WTC11 (cell line): ENCODE measurements around the gene PNLIPRP1. TPM values are rescaled to one million over a fixed set of nuclear protein-coding genes. Genes with fewer than 3 reads are reported as not detected.

Experiments used
- ATAC-seq: fragments of 200-7000 bp; cut with Tn5 transposase; 2 replicates; pipeline ENCODE4 v1.10.0; 2021; ENCODE audit warnings: mild to moderate bottlenecking, moderate library complexity
- CTCF ChIA-PET: fragments of 300-600 bp; sonication (Branson Sonifier 250); formaldehyde crosslinking; loops from one replicate; lab custom pipeline; 2021; ENCODE audit warnings: antibody characterized with exemption; lab: Charles Lee
- POLR2A ChIA-PET: fragments of 350-600 bp; sonication (Branson Sonifier 250); formaldehyde crosslinking; loops from one replicate; lab custom pipeline; 2021; ENCODE audit warnings: antibody characterized with exemption; lab: Charles Lee
- DNase-seq: peaks from one replicate; pipeline ENCODE4 v3.0.0; 2021; ENCODE audit warnings: low spot score
- H3K27ac Mint-ChIP-seq: 2 replicates; pipeline ENCODE4 v1.8.0; 2021; ENCODE audit warnings: mixed read lengths
- H3K27me3 Mint-ChIP-seq: 2 replicates; pipeline ENCODE4 v1.8.0; 2021; ENCODE audit warnings: low read depth, mild to moderate bottlenecking, moderate library complexity, mixed read lengths
- H3K36me3 Mint-ChIP-seq: 2 replicates; pipeline ENCODE4 v1.8.0; 2021; ENCODE audit warnings: mixed read lengths
- H3K4me1 Mint-ChIP-seq: 2 replicates; pipeline ENCODE4 v1.8.0; 2022; ENCODE audit warnings: mixed read lengths
- H3K4me3 Mint-ChIP-seq: 2 replicates; pipeline ENCODE4 v1.8.0; 2021; ENCODE audit warnings: mild to moderate bottlenecking, moderate library complexity, mixed read lengths
- H3K9me3 Mint-ChIP-seq: 2 replicates; pipeline ENCODE4 v1.8.0; 2021; ENCODE audit warnings: mixed read lengths
- CBFB ChIP-seq: sonication (generic); formaldehyde crosslinking; IDR thresholded peaks from 2 replicates; pipeline ENCODE4 v1.8.1; 2022; ENCODE audit warnings: mild to moderate bottlenecking, low read depth, missing genetic modification reagents
- FOXK1 ChIP-seq: sonication (generic); formaldehyde crosslinking; IDR thresholded peaks from 2 replicates; pipeline ENCODE4 v1.8.0; 2022; ENCODE audit warnings: mild to moderate bottlenecking, moderate library complexity, missing genetic modification reagents
- GRHL2 ChIP-seq: fragments of 250-450 bp; sonication (Bioruptor Pico); IDR thresholded peaks from 2 replicates; pipeline ENCODE4 v1.8.0; 2022; ENCODE audit warnings: mild to moderate bottlenecking, moderate library complexity; ENCODE audit not compliant: insufficient replicate concordance, severe bottlenecking
- MYBL2 ChIP-seq: sonication (generic); formaldehyde crosslinking; IDR thresholded peaks from 2 replicates; pipeline ENCODE4 v1.8.1; 2023; ENCODE audit warnings: mild to moderate bottlenecking, moderate library complexity, missing genetic modification reagents
- NFYB ChIP-seq: sonication (generic); formaldehyde crosslinking; conservative IDR thresholded peaks from 2 replicates; pipeline ENCODE4 v1.8.0; 2022; ENCODE audit warnings: low read depth, missing genetic modification reagents
- PRRX2 ChIP-seq: fragments of 250-450 bp; sonication (Bioruptor Pico); IDR thresholded peaks from 2 replicates; pipeline ENCODE4 v1.8.0; 2021; ENCODE audit warnings: mild to moderate bottlenecking
- STAT6 ChIP-seq: sonication (generic); formaldehyde crosslinking; conservative IDR thresholded peaks from 2 replicates; pipeline ENCODE4 v1.8.1; 2023; ENCODE audit warnings: mild to moderate bottlenecking, low read depth, missing genetic modification reagents, moderate library complexity
- USF2 ChIP-seq: sonication (generic); formaldehyde crosslinking; IDR thresholded peaks from 2 replicates; pipeline ENCODE4 v1.8.1; 2023; ENCODE audit warnings: mild to moderate bottlenecking, missing genetic modification reagents, moderate library complexity
- ZNF263 ChIP-seq: sonication (generic); formaldehyde crosslinking; IDR thresholded peaks from 2 replicates; pipeline ENCODE4 v1.8.1; 2022; ENCODE audit warnings: low read depth, mild to moderate bottlenecking, moderate library complexity, missing genetic modification reagents
- ZNF423 ChIP-seq: fragments of 250-450 bp; sonication (Bioruptor Pico); IDR thresholded peaks from 2 replicates; pipeline ENCODE4 v2.1.2; 2022; ENCODE audit warnings: mild to moderate bottlenecking, moderate library complexity
- total RNA-seq: library from RNA; stranded (reverse); gene quantifications from 3 replicates; pipeline ENCODE4 v1.2.3, GENCODE V29; 2021
- TF ChIP-seq, protein P1 (sequence below): sonication (generic); formaldehyde crosslinking; IDR thresholded peaks from 2 replicates; pipeline ENCODE4 v1.8.0; 2023; ENCODE audit warnings: missing genetic modification reagents
- TF ChIP-seq, protein P2 (sequence below): sonication (generic); formaldehyde crosslinking; IDR thresholded peaks from 2 replicates; pipeline ENCODE4 v1.8.1; 2022; ENCODE audit warnings: mild to moderate bottlenecking, missing genetic modification reagents, moderate library complexity, borderline replicate concordance
- TF ChIP-seq, protein P3 (sequence below): fragments of 250-450 bp; sonication (Bioruptor Pico); IDR thresholded peaks from 2 replicates; pipeline ENCODE4 v1.9.0; 2021; ENCODE audit warnings: mild to moderate bottlenecking
- TF ChIP-seq, protein P4 (sequence below): fragments of 250-450 bp; sonication (Bioruptor Pico); IDR thresholded peaks from 2 replicates; pipeline ENCODE4 v2.1.2; 2022; ENCODE audit warnings: mild to moderate bottlenecking, moderate library complexity
- TF ChIP-seq, protein P5 (sequence below): sonication (generic); formaldehyde crosslinking; IDR thresholded peaks from 2 replicates; pipeline ENCODE4 v1.8.1; 2022; ENCODE audit warnings: missing genetic modification reagents, borderline replicate concordance

PNLIPRP1 gene
- total RNA-seq, 1 experiment from 2014 or later: 0.68 TPM

DNA sequence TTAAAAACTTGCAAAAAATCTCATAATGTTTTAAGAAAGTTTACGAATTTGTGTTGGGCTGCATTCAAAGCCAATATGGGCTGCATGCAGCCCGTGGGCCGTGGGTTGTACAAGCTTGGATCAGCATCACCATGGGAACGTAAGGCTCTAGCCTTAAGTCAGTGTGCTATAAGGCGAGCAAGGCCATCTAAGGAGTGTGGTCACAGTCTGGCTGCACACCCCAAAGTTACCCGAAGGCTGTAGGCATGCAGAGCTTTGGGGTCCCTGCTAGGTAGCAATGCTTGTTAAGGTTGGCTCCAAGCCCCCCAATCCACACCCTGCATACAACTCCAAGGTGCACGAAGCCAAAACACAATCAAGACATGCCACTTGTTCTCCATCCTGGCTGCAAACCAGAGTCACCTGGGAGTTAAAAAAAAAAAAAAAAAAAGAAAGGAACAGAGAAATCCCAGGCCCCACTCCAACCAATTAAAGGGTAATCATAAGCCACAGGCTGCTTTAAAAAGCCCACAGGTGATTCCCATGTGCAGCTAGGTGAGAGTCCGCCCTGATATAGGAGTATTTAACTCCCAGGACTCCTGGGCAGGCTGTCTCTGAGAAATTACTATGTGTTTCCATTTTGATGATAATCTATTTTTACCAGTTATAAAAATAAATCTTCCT lies 21.5 kb downstream of the PNLIPRP1 start:
- H3K4me3 Mint-ChIP-seq: no peak overlapping the region
- DNase-seq (no peak), ATAC-seq (no peak)
- CTCF ChIA-PET: interaction anchor here (0.9 kb wide), 1 partner anchor 42 kb away, joined by 4 read pairs; no protein-coding TSS in a partner anchor
- H3K9me3 Mint-ChIP-seq: peaks cover 18% of the 10 kb centered on the region
- peaks cover 3% of the 10 kb centered on the region; the same call in 1 of the 2 replicates for H3K36me3 Mint-ChIP-seq
- POLR2A ChIA-PET: interaction anchor here (0.7 kb wide), 1 partner anchor 13 kb away, joined by 4 read pairs; no protein-coding TSS in a partner anchor
- peaks cover 13% of the 10 kb centered on the region for H3K4me1 Mint-ChIP-seq
- peaks cover 20% of the 10 kb centered on the region for H3K27me3 Mint-ChIP-seq
- TF ChIP-seq GRHL2 (no peak), ZNF423 (CRISPR knock-in tag) (no peak), USF2 (CRISPR knock-in tag) (no peak), NFYB (CRISPR knock-in tag) (no peak), ZNF263 (CRISPR knock-in tag) (no peak), CBFB (CRISPR knock-in tag) (no peak)
- TF ChIP-seq, protein P1, sequence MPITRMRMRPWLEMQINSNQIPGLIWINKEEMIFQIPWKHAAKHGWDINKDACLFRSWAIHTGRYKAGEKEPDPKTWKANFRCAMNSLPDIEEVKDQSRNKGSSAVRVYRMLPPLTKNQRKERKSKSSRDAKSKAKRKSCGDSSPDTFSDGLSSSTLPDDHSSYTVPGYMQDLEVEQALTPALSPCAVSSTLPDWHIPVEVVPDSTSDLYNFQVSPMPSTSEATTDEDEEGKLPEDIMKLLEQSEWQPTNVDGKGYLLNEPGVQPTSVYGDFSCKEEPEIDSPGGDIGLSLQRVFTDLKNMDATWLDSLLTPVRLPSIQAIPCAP (CRISPR knock-in tag): no peak
- TF ChIP-seq, protein P2, sequence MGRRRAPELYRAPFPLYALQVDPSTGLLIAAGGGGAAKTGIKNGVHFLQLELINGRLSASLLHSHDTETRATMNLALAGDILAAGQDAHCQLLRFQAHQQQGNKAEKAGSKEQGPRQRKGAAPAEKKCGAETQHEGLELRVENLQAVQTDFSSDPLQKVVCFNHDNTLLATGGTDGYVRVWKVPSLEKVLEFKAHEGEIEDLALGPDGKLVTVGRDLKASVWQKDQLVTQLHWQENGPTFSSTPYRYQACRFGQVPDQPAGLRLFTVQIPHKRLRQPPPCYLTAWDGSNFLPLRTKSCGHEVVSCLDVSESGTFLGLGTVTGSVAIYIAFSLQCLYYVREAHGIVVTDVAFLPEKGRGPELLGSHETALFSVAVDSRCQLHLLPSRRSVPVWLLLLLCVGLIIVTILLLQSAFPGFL: no peak
- TF ChIP-seq, protein P3, sequence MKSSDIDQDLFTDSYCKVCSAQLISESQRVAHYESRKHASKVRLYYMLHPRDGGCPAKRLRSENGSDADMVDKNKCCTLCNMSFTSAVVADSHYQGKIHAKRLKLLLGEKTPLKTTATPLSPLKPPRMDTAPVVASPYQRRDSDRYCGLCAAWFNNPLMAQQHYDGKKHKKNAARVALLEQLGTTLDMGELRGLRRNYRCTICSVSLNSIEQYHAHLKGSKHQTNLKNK: no peak
- TF ChIP-seq, protein P4, sequence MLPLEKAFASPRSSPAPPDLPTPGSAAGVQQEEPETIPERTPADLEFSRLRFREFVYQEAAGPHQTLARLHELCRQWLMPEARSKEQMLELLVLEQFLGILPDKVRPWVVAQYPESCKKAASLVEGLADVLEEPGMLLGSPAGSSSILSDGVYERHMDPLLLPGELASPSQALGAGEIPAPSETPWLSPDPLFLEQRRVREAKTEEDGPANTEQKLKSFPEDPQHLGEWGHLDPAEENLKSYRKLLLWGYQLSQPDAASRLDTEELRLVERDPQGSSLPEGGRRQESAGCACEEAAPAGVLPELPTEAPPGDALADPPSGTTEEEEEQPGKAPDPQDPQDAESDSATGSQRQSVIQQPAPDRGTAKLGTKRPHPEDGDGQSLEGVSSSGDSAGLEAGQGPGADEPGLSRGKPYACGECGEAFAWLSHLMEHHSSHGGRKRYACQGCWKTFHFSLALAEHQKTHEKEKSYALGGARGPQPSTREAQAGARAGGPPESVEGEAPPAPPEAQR (CRISPR knock-in tag): no peak
- no peak overlapping the region for H3K27ac Mint-ChIP-seq

GRCh38 chr10:116613471-116613870 lies 22.7 kb downstream of the PNLIPRP1 start:
- DNase-seq: no peak
- Mint-ChIP-seq H3K9me3 (peaks cover 18% of the 10 kb centered on the region), H3K27me3 (peaks cover 16% of the 10 kb centered on the region), H3K27ac (no peak overlapping the region), H3K36me3 (peaks cover 3% of the 10 kb centered on the region; the same call in 1 of the 2 replicates), H3K4me3 (no peak overlapping the region), H3K4me1 (peaks cover 17% of the 10 kb centered on the region)
- ChIA-PET CTCF (interaction anchor here (0.8 kb wide), 1 partner anchor 14 kb away, joined by 3 read pairs; no protein-coding TSS in a partner anchor), POLR2A (no interaction called here)
- no peak for ATAC-seq
- no peak for TF ChIP-seq PRRX2 (CRISPR knock-in tag)
- TF ChIP-seq STAT6 (CRISPR knock-in tag): no peak
- TF ChIP-seq MYBL2 (CRISPR knock-in tag): no peak
- TF ChIP-seq, protein P5, sequence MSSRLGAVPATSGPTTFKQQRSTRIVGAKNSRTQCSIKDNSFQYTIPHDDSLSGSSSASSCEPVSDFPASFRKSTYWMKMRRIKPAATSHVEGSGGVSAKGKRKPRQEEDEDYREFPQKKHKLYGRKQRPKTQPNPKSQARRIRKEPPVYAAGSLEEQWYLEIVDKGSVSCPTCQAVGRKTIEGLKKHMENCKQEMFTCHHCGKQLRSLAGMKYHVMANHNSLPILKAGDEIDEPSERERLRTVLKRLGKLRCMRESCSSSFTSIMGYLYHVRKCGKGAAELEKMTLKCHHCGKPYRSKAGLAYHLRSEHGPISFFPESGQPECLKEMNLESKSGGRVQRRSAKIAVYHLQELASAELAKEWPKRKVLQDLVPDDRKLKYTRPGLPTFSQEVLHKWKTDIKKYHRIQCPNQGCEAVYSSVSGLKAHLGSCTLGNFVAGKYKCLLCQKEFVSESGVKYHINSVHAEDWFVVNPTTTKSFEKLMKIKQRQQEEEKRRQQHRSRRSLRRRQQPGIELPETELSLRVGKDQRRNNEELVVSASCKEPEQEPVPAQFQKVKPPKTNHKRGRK: no peak
- TF ChIP-seq FOXK1 (CRISPR knock-in tag): no peak
- no peak for TF ChIP-seq USF2 (CRISPR knock-in tag)
